A673 (cell line): ENCODE data around the gene PECR.

Experiments used
- EZH2 ChIP-seq: fragments of 200-600 bp; sonication (generic); IDR thresholded peaks from 2 replicates; pipeline ENCODE4 v1.6.1; 2017; ENCODE audit warnings: borderline replicate concordance, low read depth, mild to moderate bottlenecking, mixed read lengths, antibody characterized with exemption, low read length; ENCODE audit not compliant: poor library complexity, severe bottlenecking
- TF ChIP-seq, protein P1 (sequence below): fragments of 300-800, 200-600 bp; sonication (generic); conservative IDR thresholded peaks from 2 replicates; pipeline ENCODE4 v1.5.1; 2017; ENCODE audit warnings: low read depth, mild to moderate bottlenecking, antibody characterized with exemption, low read length, moderate library complexity, mixed read lengths

DNA sequence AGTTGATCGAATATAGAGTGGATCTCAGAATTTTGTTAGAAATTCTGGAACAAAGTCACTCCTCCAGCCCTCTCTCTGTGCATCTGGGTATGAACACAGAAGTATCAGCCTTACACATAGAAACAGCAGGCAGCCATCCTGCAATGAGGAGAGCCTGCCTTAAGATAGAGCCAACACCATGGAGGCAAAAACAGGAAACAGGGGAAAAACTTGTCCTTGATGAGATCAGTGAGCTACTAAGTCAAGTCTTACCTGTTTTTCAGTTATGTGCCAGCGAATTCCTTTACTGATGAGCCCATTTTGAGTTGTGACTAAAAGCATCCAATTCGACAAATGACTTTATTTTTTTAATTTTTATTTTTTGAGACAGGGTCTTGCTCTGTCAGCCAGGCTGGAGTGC lies 41.7 kb downstream of the PECR start:
- TF ChIP-seq, protein P1, sequence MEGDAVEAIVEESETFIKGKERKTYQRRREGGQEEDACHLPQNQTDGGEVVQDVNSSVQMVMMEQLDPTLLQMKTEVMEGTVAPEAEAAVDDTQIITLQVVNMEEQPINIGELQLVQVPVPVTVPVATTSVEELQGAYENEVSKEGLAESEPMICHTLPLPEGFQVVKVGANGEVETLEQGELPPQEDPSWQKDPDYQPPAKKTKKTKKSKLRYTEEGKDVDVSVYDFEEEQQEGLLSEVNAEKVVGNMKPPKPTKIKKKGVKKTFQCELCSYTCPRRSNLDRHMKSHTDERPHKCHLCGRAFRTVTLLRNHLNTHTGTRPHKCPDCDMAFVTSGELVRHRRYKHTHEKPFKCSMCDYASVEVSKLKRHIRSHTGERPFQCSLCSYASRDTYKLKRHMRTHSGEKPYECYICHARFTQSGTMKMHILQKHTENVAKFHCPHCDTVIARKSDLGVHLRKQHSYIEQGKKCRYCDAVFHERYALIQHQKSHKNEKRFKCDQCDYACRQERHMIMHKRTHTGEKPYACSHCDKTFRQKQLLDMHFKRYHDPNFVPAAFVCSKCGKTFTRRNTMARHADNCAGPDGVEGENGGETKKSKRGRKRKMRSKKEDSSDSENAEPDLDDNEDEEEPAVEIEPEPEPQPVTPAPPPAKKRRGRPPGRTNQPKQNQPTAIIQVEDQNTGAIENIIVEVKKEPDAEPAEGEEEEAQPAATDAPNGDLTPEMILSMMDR: no peak
- TF ChIP-seq EZH2: no peak
